T-helper 1 cell treated with Interleukin-12 subunit alpha and Interleukin-12 subunit beta and Interleukin-4 antibody, amounts not matched to agents 30 μg/mL and 1 μg/mL, for 36 hours (primary cell): ENCODE data around the gene PER3.

Source experiments
- H3K27ac Mint-ChIP-seq: one replicate; pipeline ENCODE4 v1.8.0; 2021; ENCODE audit warnings: mild to moderate bottlenecking, mixed read lengths
- H3K27me3 Mint-ChIP-seq: one replicate; pipeline ENCODE4 v1.8.0; 2021; ENCODE audit warnings: low read depth, mixed read lengths
- H3K36me3 Mint-ChIP-seq: one replicate; pipeline ENCODE4 v1.8.0; 2021; ENCODE audit warnings: low read depth, mixed read lengths
- H3K4me1 Mint-ChIP-seq: one replicate; pipeline ENCODE4 v1.8.0; 2021; ENCODE audit warnings: low read depth, mixed read lengths
- H3K4me3 Mint-ChIP-seq: one replicate; pipeline ENCODE4 v1.8.0; 2021; ENCODE audit warnings: mild to moderate bottlenecking, moderate library complexity, mixed read lengths
- H3K9me3 Mint-ChIP-seq: one replicate; pipeline ENCODE4 v1.8.0; 2021; ENCODE audit warnings: mixed read lengths

PER3 gene

DNA sequence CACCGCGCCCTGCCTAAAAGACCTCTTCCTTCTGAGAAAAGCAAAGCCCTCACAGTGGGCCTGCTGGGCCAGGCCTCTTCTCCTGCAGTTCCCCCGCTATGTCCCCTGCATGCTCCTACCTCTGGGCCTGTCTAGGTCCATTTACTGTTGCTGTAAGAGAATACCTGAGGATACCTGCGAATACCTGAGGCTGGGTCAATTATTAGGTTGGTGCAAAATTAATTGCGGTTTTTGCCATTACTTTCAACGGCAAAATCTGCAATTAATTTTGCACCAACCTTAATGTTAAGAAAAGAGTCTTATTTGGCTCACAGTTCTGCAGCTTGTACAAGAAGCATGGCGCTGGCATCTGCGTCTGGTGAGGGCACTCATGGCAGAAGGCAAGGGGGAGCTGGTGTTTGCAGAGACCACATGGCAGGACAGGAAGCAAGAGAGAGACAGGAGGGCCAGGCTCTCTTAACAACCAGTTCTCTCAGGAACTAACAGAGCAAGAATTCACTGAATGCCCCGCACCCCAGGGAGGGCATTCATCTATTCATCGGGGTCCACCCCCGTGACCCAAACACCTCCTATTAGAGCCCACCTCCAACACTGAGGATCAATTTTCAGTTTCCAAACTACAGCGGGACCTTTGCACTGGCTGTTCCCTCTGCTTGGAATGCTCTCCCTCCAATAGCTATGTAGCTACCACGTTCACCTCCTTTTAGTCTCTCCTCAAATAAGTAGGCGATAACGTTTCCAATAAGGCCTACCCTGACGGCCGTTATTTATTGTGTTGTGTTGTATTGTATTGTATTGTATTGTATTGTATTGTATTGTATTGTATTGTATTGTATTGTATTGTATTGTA lies 78.3 kb downstream of the PER3 start:
- Mint-ChIP-seq H3K9me3 (no peaks in the 10 kb centered on the region), H3K27ac (no peak overlapping the region), H3K4me3 (no peak overlapping the region), H3K27me3 (no peaks in the 10 kb centered on the region), H3K4me1 (no peaks in the 10 kb centered on the region), H3K36me3 (no peaks in the 10 kb centered on the region)

- Mint-ChIP-seq H3K27ac (no peak overlapping the region), H3K9me3 (no peaks in the 10 kb centered on the region), H3K36me3 (no peaks in the 10 kb centered on the region), H3K27me3 (no peaks in the 10 kb centered on the region), H3K4me1 (no peaks in the 10 kb centered on the region), H3K4me3 (no peak overlapping the region)
Measured at GRCh38 chr1:7863756-7864328, 79.8 kb downstream of the PER3 start.

DNA sequence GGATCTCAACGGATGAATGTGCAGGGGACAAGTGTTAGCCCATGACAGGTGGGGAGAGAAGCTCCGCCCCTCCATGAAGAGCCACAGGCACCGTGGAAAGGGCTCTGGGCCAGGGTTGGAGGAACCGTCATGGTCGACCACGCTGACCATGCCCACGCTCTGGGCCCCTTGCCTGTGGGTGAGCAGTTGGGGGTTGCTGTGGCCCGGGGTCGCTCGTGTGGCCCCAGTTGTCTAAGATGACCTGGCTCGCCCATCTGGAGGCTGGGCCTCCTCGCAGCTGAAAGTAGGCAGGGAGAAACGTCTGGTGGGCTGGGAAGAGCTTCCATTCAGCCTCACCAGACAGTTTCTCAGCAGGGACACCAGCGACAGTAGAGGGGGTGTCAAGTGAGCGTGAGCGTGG lies 81.9 kb downstream of the PER3 start:
- Mint-ChIP-seq H3K27me3 (no peaks in the 10 kb centered on the region), H3K4me3 (no peak overlapping the region), H3K36me3 (no peaks in the 10 kb centered on the region), H3K27ac (no peak overlapping the region), H3K9me3 (no peaks in the 10 kb centered on the region), H3K4me1 (no peaks in the 10 kb centered on the region)

DNA sequence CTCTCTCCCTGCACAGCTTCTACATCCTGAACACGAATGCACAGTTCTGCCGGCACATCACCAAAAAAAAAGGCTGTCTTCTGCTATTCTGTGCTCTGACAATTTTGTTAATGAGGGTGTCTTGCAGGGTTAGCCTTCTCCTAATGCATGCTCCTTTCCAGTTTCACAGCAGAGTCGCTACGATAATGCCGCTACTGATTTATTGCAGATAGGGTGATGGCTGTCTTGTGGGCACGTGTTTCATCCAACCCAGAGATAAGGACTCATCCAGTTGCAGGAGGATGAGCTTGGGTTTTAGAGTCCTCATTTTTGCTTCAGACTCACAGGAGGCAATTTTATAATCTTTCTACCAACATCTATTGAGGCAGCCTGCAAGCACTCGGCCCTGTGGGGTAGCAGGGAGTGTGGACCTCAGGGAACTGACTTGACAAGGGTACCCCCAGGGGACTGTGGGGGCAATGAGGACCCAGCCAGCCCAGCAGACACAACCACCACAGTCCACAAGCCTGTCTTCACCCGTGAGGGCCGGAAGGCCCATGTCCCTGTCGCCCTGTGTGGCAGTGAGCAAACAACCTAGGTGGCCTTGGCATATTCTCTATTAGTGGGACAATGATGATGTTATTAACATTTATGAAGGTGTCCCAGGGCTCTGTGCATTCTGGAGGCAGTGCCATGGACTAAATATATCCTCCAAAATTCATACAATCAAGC lies 84.1 kb downstream of the PER3 start:
- H3K27me3 Mint-ChIP-seq = no peaks in the 10 kb centered on the region
- H3K36me3 Mint-ChIP-seq = no peaks in the 10 kb centered on the region
- H3K4me3 Mint-ChIP-seq = no peak overlapping the region
- no peaks in the 10 kb centered on the region for H3K9me3 Mint-ChIP-seq
- no peaks in the 10 kb centered on the region for H3K4me1 Mint-ChIP-seq
- no peak overlapping the region for H3K27ac Mint-ChIP-seq

DNA sequence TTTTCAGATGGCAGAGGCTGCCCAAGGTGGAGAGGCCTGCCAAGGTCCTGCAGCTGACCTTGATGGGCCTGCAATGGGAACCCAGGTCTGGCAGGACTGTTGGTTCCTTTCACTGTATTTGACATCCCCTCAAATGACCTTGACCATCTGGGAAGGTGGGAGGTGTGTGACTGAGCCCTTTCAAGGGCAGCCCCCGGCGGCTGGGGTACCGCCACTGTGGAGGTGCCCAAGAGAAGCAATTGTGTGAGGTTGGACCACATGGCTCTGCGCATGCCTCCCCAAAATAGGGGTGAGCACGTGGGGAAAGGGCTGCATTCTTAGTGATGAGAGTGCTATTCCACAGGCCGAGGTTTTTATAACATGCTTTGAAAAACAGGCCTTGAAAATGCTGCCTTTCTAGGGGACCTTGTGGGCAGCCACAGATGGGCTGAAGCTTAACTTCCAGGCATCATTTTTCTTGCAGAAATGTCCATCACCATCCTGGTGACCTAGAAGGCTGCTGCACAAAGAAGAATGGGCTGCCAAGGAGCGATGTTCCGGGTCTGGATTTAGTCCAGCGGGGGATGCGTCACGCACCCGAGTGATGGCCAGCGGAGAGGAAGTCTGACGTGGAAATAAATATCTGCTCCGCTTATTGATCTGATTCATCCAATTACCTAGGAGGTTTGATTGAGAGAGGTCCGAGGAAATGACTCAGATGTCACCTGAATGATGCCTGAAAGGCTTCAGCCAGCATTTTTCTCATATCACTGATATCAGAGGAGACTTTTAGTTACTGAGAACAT lies 85.2 kb downstream of the PER3 start:
- Mint-ChIP-seq H3K27ac (no peak overlapping the region), H3K36me3 (no peaks in the 10 kb centered on the region), H3K4me3 (no peak overlapping the region), H3K27me3 (no peaks in the 10 kb centered on the region), H3K4me1 (no peaks in the 10 kb centered on the region), H3K9me3 (no peaks in the 10 kb centered on the region)

DNA sequence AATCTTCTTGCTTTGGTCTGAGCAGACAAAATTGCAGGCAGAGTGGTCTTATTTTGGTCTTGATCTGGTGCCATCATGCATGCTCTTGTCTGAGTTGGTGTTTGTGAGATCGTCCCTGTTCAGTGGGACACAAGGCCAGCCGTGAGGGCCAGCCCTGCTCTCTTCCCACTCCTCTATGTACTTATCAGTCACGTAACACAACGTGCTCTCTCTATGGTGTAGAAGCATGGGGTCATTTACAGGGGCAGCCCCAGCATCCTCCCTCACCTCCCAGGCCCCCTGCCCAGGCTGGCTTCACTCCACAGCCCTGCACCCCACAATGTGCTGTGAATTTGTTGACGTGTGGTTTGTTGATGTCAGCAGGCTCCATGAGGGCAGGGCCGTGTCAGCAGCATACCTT lies 87.0 kb downstream of the PER3 start:
- Mint-ChIP-seq H3K36me3 (no peaks in the 10 kb centered on the region), H3K9me3 (no peaks in the 10 kb centered on the region), H3K27me3 (no peaks in the 10 kb centered on the region), H3K4me3 (no peak overlapping the region), H3K4me1 (no peaks in the 10 kb centered on the region), H3K27ac (no peak overlapping the region)

GRCh38 chr1:7873801-7874795 lies 90.0 kb downstream of the PER3 start:
- Mint-ChIP-seq H3K27me3 (no peaks in the 10 kb centered on the region), H3K27ac (no peak overlapping the region), H3K9me3 (peaks cover 14% of the 10 kb centered on the region), H3K4me3 (no peak overlapping the region), H3K36me3 (peaks cover 5% of the 10 kb centered on the region), H3K4me1 (peaks cover 3% of the 10 kb centered on the region)

DNA sequence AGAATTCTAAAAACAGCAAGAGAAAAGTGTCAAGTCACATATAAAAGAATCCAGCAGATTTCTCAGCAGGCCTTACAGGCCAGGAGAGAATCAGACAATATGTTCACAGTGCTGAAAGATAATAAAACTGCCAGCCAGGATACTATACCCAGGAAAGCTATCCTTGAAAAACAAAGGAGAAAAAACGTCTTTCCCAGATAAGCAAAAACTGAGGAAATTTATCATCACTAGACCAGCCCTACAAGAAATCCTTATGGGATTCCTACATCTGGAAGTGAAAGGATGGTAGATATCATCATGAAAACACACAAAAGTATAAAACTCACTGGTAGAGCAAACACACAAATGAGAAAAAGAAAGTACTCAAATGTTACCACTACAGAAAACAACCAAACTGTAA lies 93.9 kb downstream of the PER3 start:
- Mint-ChIP-seq H3K4me1 (peaks cover 3% of the 10 kb centered on the region), H3K36me3 (peaks cover 5% of the 10 kb centered on the region), H3K4me3 (no peak overlapping the region), H3K9me3 (peaks cover 14% of the 10 kb centered on the region), H3K27me3 (no peaks in the 10 kb centered on the region), H3K27ac (no peak overlapping the region)

GRCh38 chr1:7879228-7879627 lies 95.1 kb downstream of the PER3 start:
- Mint-ChIP-seq H3K4me3 (no peak overlapping the region), H3K27ac (no peak overlapping the region), H3K4me1 (peaks cover 3% of the 10 kb centered on the region), H3K36me3 (peaks cover 5% of the 10 kb centered on the region), H3K9me3 (peaks cover 14% of the 10 kb centered on the region), H3K27me3 (no peaks in the 10 kb centered on the region)

DNA sequence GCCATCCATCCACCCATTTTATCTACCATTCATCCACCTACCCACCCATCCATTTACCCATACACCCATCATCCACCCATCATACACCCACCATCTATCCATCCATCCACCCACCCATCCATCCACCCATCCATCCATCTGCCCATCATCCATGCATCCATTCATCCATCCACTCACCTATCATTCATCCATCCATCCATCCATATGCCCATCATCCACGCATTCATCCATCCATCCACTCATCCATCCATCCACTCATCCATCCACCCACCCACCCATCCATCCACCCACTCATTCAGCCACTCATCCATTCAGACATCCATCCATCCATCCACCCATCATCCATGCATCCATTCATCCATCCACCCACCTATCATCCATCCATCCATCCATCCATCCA lies 100.7 kb downstream of the PER3 start:
- H3K4me3 Mint-ChIP-seq = no peak overlapping the region
- H3K27ac Mint-ChIP-seq = no peak overlapping the region
- H3K27me3 Mint-ChIP-seq = peaks cover 14% of the 10 kb centered on the region
- no peaks in the 10 kb centered on the region for H3K9me3 Mint-ChIP-seq
- H3K4me1 Mint-ChIP-seq = no peaks in the 10 kb centered on the region
- no peaks in the 10 kb centered on the region for H3K36me3 Mint-ChIP-seq

- H3K36me3 Mint-ChIP-seq = no peaks in the 10 kb centered on the region
- no peaks in the 10 kb centered on the region for H3K4me1 Mint-ChIP-seq
- no peak overlapping the region for H3K4me3 Mint-ChIP-seq
- H3K27ac Mint-ChIP-seq = no peak overlapping the region
- no peaks in the 10 kb centered on the region for H3K9me3 Mint-ChIP-seq
- H3K27me3 Mint-ChIP-seq = peaks cover 19% of the 10 kb centered on the region
Measured at GRCh38 chr1:7885513-7886404, 101.7 kb downstream of the PER3 start.

DNA sequence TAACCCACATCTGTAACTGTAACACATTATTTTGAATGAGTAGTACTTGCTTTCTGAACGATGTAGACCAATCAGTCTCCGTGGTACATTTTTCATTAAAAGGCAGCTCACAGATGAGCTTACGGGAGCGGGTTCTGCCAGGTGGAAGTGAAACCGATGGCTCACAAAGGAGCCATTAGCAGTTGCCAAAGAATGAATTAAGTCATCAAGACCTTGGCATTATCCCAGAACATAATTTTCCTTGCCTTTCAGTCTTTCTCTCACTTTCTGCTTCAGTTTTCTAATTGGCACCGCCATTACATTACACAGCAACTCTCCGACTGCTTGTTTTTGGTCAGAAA lies 102.3 kb downstream of the PER3 start:
- Mint-ChIP-seq H3K4me3 (no peak overlapping the region), H3K4me1 (no peaks in the 10 kb centered on the region), H3K36me3 (no peaks in the 10 kb centered on the region), H3K9me3 (peaks cover 3% of the 10 kb centered on the region), H3K27me3 (peaks cover 19% of the 10 kb centered on the region), H3K27ac (no peak overlapping the region)
